Activated naive CD8-positive, alpha-beta T cell (primary cell): ENCODE results near the gene WTAP.

Source experiments
- H3K27ac Mint-ChIP-seq: one replicate; pipeline ENCODE4 v1.8.0; 2021; ENCODE audit warnings: mixed read lengths
- H3K27me3 Mint-ChIP-seq: one replicate; pipeline ENCODE4 v1.8.0; 2021; ENCODE audit warnings: mixed read lengths
- H3K36me3 Mint-ChIP-seq: one replicate; pipeline ENCODE4 v1.8.0; 2021; ENCODE audit warnings: mixed read lengths
- H3K4me1 Mint-ChIP-seq: one replicate; pipeline ENCODE4 v1.8.0; 2021; ENCODE audit warnings: low read depth, mixed read lengths
- H3K4me3 Mint-ChIP-seq: one replicate; pipeline ENCODE4 v1.8.0; 2021; ENCODE audit warnings: mild to moderate bottlenecking, mixed read lengths
- H3K9me3 Mint-ChIP-seq: one replicate; pipeline ENCODE4 v1.8.0; 2021; ENCODE audit warnings: low read depth, mixed read lengths

Gene WTAP

GRCh38 chr6:159759645-159760044, 32.3 kb downstream of the WTAP start:
- Mint-ChIP-seq H3K4me3 (peak overlapping the region; percentile 64), H3K36me3 (peaks cover 8% of the 10 kb centered on the region), H3K9me3 (no peaks in the 10 kb centered on the region), H3K4me1 (peaks cover 26% of the 10 kb centered on the region), H3K27me3 (no peaks in the 10 kb centered on the region), H3K27ac (peak overlapping the region; percentile 72)

GRCh38 chr6:159760602-159761057, 33.3 kb downstream of the WTAP start:
- H3K27me3 Mint-ChIP-seq, result no peaks in the 10 kb centered on the region
- H3K4me1 Mint-ChIP-seq, result peaks cover 28% of the 10 kb centered on the region
- peak overlapping the region; percentile 95 for H3K27ac Mint-ChIP-seq
- peak overlapping the region; percentile 94 for H3K4me3 Mint-ChIP-seq
- no peaks in the 10 kb centered on the region for H3K9me3 Mint-ChIP-seq
- peaks cover 7% of the 10 kb centered on the region for H3K36me3 Mint-ChIP-seq

- H3K9me3 Mint-ChIP-seq, result no peaks in the 10 kb centered on the region
- peak overlapping the region; percentile 94 for H3K4me3 Mint-ChIP-seq
- peaks cover 28% of the 10 kb centered on the region for H3K4me1 Mint-ChIP-seq
- H3K36me3 Mint-ChIP-seq, result peaks cover 7% of the 10 kb centered on the region
- peak overlapping the region; percentile 95 for H3K27ac Mint-ChIP-seq
- no peaks in the 10 kb centered on the region for H3K27me3 Mint-ChIP-seq
Measured at GRCh38 chr6:159761129-159761872, 34.0 kb downstream of the WTAP start.

GRCh38 chr6:159761873-159762680, 34.8 kb downstream of the WTAP start, which contains the start of gene ACAT2:
ACAT2 (plus strand) TSS chr6:159762045; CDS start chr6:159762088, 43 bp downstream.
- H3K36me3 Mint-ChIP-seq, result peaks cover 7% of the 10 kb centered on the region
- H3K4me3 Mint-ChIP-seq, result peak within 1 kb of the TSS; percentile 94
- H3K27ac Mint-ChIP-seq, result peak within 1 kb of the TSS; percentile 95
- no peaks in the 10 kb centered on the region for H3K27me3 Mint-ChIP-seq
- peaks cover 28% of the 10 kb centered on the region for H3K4me1 Mint-ChIP-seq
- H3K9me3 Mint-ChIP-seq, result no peaks in the 10 kb centered on the region

GRCh38 chr6:159762681-159763293, 35.5 kb downstream of the WTAP start:
- Mint-ChIP-seq H3K27ac (peak overlapping the region; percentile 91), H3K27me3 (no peaks in the 10 kb centered on the region), H3K4me1 (peaks cover 28% of the 10 kb centered on the region), H3K36me3 (peaks cover 10% of the 10 kb centered on the region), H3K9me3 (no peaks in the 10 kb centered on the region), H3K4me3 (peak overlapping the region; percentile 94)

GRCh38 chr6:159766906-159767305, 39.6 kb downstream of the WTAP start:
- peaks cover 17% of the 10 kb centered on the region for H3K36me3 Mint-ChIP-seq
- no peak overlapping the region for H3K4me3 Mint-ChIP-seq
- no peak overlapping the region for H3K27ac Mint-ChIP-seq

GRCh38 chr6:159769470-159769869, 42.2 kb downstream of the WTAP start:
- peaks cover 19% of the 10 kb centered on the region for H3K36me3 Mint-ChIP-seq

More at GRCh38 chr6:159766906-159767305, 39.6 kb downstream of the WTAP start:
- Mint-ChIP-seq H3K4me1 (peaks cover 10% of the 10 kb centered on the region), H3K27me3 (no peaks in the 10 kb centered on the region), H3K9me3 (no peaks in the 10 kb centered on the region)

GRCh38 chr6:159772196-159772595, 44.9 kb downstream of the WTAP start:
- peaks cover 2% of the 10 kb centered on the region for H3K4me1 Mint-ChIP-seq
- H3K27me3 Mint-ChIP-seq, result no peaks in the 10 kb centered on the region
- H3K9me3 Mint-ChIP-seq, result no peaks in the 10 kb centered on the region
- H3K27ac Mint-ChIP-seq, result no peak overlapping the region
- no peak overlapping the region for H3K4me3 Mint-ChIP-seq
- peaks cover 18% of the 10 kb centered on the region for H3K36me3 Mint-ChIP-seq

More at GRCh38 chr6:159769470-159769869, 42.2 kb downstream of the WTAP start:
- Mint-ChIP-seq H3K4me3 (no peak overlapping the region), H3K9me3 (no peaks in the 10 kb centered on the region), H3K27ac (no peak overlapping the region), H3K4me1 (peaks cover 5% of the 10 kb centered on the region), H3K27me3 (no peaks in the 10 kb centered on the region)

- Mint-ChIP-seq H3K4me1 (peaks cover 11% of the 10 kb centered on the region), H3K4me3 (no peak overlapping the region), H3K9me3 (no peaks in the 10 kb centered on the region), H3K36me3 (peaks cover 7% of the 10 kb centered on the region), H3K27ac (peak overlapping the region; percentile 54), H3K27me3 (no peaks in the 10 kb centered on the region)
Measured at GRCh38 chr6:159777240-159777904, 50.1 kb downstream of the WTAP start.

- Mint-ChIP-seq H3K36me3 (peaks cover 11% of the 10 kb centered on the region), H3K27me3 (no peaks in the 10 kb centered on the region), H3K4me3 (no peak overlapping the region), H3K27ac (no peak overlapping the region), H3K4me1 (peaks cover 19% of the 10 kb centered on the region), H3K9me3 (no peaks in the 10 kb centered on the region)
Measured at GRCh38 chr6:159778131-159778530, 50.8 kb downstream of the WTAP start.

- Mint-ChIP-seq H3K9me3 (no peaks in the 10 kb centered on the region), H3K4me3 (no peak overlapping the region), H3K27ac (peak overlapping the region; percentile 71), H3K27me3 (no peaks in the 10 kb centered on the region), H3K36me3 (peaks cover 11% of the 10 kb centered on the region), H3K4me1 (peaks cover 21% of the 10 kb centered on the region)
Measured at GRCh38 chr6:159778542-159779103, 51.3 kb downstream of the WTAP start.

- Mint-ChIP-seq H3K36me3 (peaks cover 11% of the 10 kb centered on the region), H3K4me1 (peaks cover 56% of the 10 kb centered on the region), H3K27me3 (no peaks in the 10 kb centered on the region), H3K9me3 (no peaks in the 10 kb centered on the region), H3K27ac (peak overlapping the region; percentile 74), H3K4me3 (peak overlapping the region; percentile 98)
Measured at GRCh38 chr6:159788276-159788675, 61.0 kb downstream of the WTAP start.

- Mint-ChIP-seq H3K9me3 (no peaks in the 10 kb centered on the region), H3K27me3 (no peaks in the 10 kb centered on the region), H3K27ac (peak overlapping the region; percentile 98), H3K4me3 (peak overlapping the region; percentile 98), H3K36me3 (peaks cover 11% of the 10 kb centered on the region), H3K4me1 (peaks cover 56% of the 10 kb centered on the region)
Measured at GRCh38 chr6:159788753-159789376, 61.6 kb downstream of the WTAP start.
